Esophagus (tissue), 2 donors: Measurements from ENCODE around the gene BCAS3. TPM values are rescaled to one million over a fixed set of nuclear protein-coding genes. Genes with fewer than 3 reads are reported as not detected.

Source experiments
- H3K27ac ChIP-seq, 2 donors: one replicate each; pipeline ENCODE4 v1.5.1; 2013; ENCODE audit warnings: low read depth in 2 of 2, mild to moderate bottlenecking in 2 of 2, inconsistent platforms in 1 of 2, low read length in 1 of 2, moderate library complexity in 1 of 2
- H3K27me3 ChIP-seq, 2 donors: one replicate each; pipeline ENCODE4 v1.6.1; 2013; ENCODE audit warnings: low read length in 2 of 2, control low read depth in 1 of 2, mild to moderate bottlenecking in 1 of 2; ENCODE audit not compliant: insufficient read depth in 2 of 2, control insufficient read depth in 1 of 2
- H3K36me3 ChIP-seq, 2 donors: one replicate each; pipeline ENCODE4 v1.6.1; 2013; ENCODE audit warnings: low read length in 1 of 2; ENCODE audit not compliant: control insufficient read depth in 2 of 2, insufficient read depth in 2 of 2
- H3K4me1 ChIP-seq, 2 donors: one replicate each; pipeline ENCODE4 v1.6.1; 2013; ENCODE audit warnings: low read length in 1 of 2; ENCODE audit not compliant: control insufficient read depth in 2 of 2, insufficient read depth in 2 of 2
- H3K4me3 ChIP-seq, 2 donors: one replicate each; pipeline ENCODE4 v1.5.1; 2013; ENCODE audit warnings: low read length in 2 of 2, mild to moderate bottlenecking in 2 of 2, low read depth in 1 of 2, moderate library complexity in 1 of 2
- H3K9me3 ChIP-seq, 2 donors: one replicate each; pipeline ENCODE4 v1.6.1; 2013; ENCODE audit warnings: mild to moderate bottlenecking in 2 of 2, low read depth in 1 of 2, low read length in 1 of 2, moderate library complexity in 1 of 2; ENCODE audit not compliant: control insufficient read depth in 2 of 2, insufficient read depth in 1 of 2
- WGBS, 2 donors: extraction: QIAGEN DNeasy Blood & Tissue Kit; methylation state at CpG; one replicate each; pipeline ENCODE4 v1.1.7; 2013; 5-methylcytosine and 5-hydroxymethylcytosine counted together
- polyA plus RNA-seq, 2 donors: library from polyadenylated mRNA; stranded (reverse); fragments of 200-250 nt; gene quantifications; one replicate each; pipeline ENCODE4 v1.2.3, GENCODE V29; 2013
- donor health status: healthy with polysubstance abuse.
- donor health status: Bipolar disorder and iron deficiency.

The BCAS3 gene
- polyA plus RNA-seq, 2 donors, result 4.7 to 6.6 TPM

GRCh38 chr17:61126473-61127249, 449.0 kb downstream of the BCAS3 start:
- Histone ChIP-seq H3K27ac (no peak overlapping the region), H3K4me3 (no peak overlapping the region), H3K4me1 (no peaks in the 10 kb centered on the region), H3K9me3 (no peaks in the 10 kb centered on the region), H3K36me3 (no peaks in the 10 kb centered on the region), H3K27me3 (no peaks in the 10 kb centered on the region)
- WGBS, 2 donors, result 76 to 78% methylated on average over 11 of the region's 11 CpGs

- H3K36me3 ChIP-seq, result no peaks in the 10 kb centered on the region
- no peaks in the 10 kb centered on the region for H3K4me1 ChIP-seq
- no peak overlapping the region for H3K4me3 ChIP-seq
- no peaks in the 10 kb centered on the region for H3K27me3 ChIP-seq
- H3K9me3 ChIP-seq, result no peaks in the 10 kb centered on the region
- 82 to 86% methylated on average over 2 of the region's 2 CpGs for WGBS, 2 donors
- H3K27ac ChIP-seq, result no peak overlapping the region
Observed at GRCh38 chr17:61127960-61128359, 450.3 kb downstream of the BCAS3 start.

GRCh38 chr17:61128661-61129115, 451.0 kb downstream of the BCAS3 start:
- peak overlapping the region in 1 of 2 donors; percentile 9 for H3K27ac ChIP-seq

GRCh38 chr17:61129267-61130254, 451.9 kb downstream of the BCAS3 start:
- no peaks in the 10 kb centered on the region for H3K9me3 ChIP-seq
- peak overlapping the region in 1 of 2 donors; percentile 49 for H3K27ac ChIP-seq
- no peak overlapping the region for H3K4me3 ChIP-seq
- H3K4me1 ChIP-seq, result no peaks in the 10 kb centered on the region
- H3K36me3 ChIP-seq, result no peaks in the 10 kb centered on the region
- no peaks in the 10 kb centered on the region for H3K27me3 ChIP-seq
- 81 to 84% methylated on average over 7 of the region's 7 CpGs for WGBS, 2 donors

More at GRCh38 chr17:61128661-61129115, 451.0 kb downstream of the BCAS3 start:
- no peak overlapping the region for H3K4me3 ChIP-seq
- 62 to 63% methylated on average over 8 of the region's 8 CpGs for WGBS, 2 donors
- H3K4me1 ChIP-seq, result no peaks in the 10 kb centered on the region
- H3K9me3 ChIP-seq, result no peaks in the 10 kb centered on the region
- H3K27me3 ChIP-seq, result no peaks in the 10 kb centered on the region
- H3K36me3 ChIP-seq, result no peaks in the 10 kb centered on the region

- no peak overlapping the region for H3K4me3 ChIP-seq
- no peaks in the 10 kb centered on the region for H3K4me1 ChIP-seq
- no peak overlapping the region for H3K27ac ChIP-seq
- H3K36me3 ChIP-seq, result no peaks in the 10 kb centered on the region
- H3K9me3 ChIP-seq, result no peaks in the 10 kb centered on the region
- 89 to 91% methylated on average over 4 of the region's 4 CpGs for WGBS, 2 donors
- no peaks in the 10 kb centered on the region for H3K27me3 ChIP-seq
Observed at GRCh38 chr17:61130330-61130729, 452.7 kb downstream of the BCAS3 start.

- peak overlapping the region in 1 of 2 donors; percentile 26 for H3K27ac ChIP-seq
Observed at GRCh38 chr17:61131585-61131984, 453.9 kb downstream of the BCAS3 start.

GRCh38 chr17:61132524-61132923, 454.9 kb downstream of the BCAS3 start:
- no peaks in the 10 kb centered on the region for H3K36me3 ChIP-seq
- no peak overlapping the region for H3K27ac ChIP-seq
- no peaks in the 10 kb centered on the region for H3K9me3 ChIP-seq
- no peaks in the 10 kb centered on the region for H3K4me1 ChIP-seq
- 92 to 94% methylated on average over 4 of the region's 4 CpGs for WGBS, 2 donors
- H3K27me3 ChIP-seq, result no peaks in the 10 kb centered on the region
- no peak overlapping the region for H3K4me3 ChIP-seq

More at GRCh38 chr17:61131585-61131984, 453.9 kb downstream of the BCAS3 start:
- WGBS, 2 donors, result 80 to 86% methylated on average over 2 of the region's 2 CpGs
- H3K36me3 ChIP-seq, result no peaks in the 10 kb centered on the region
- H3K9me3 ChIP-seq, result no peaks in the 10 kb centered on the region
- no peaks in the 10 kb centered on the region for H3K4me1 ChIP-seq
- no peak overlapping the region for H3K4me3 ChIP-seq
- no peaks in the 10 kb centered on the region for H3K27me3 ChIP-seq

GRCh38 chr17:61133853-61134252, 456.2 kb downstream of the BCAS3 start:
- 96 to 97% methylated on average over 1 of the region's 1 CpG for WGBS, 2 donors
- H3K27ac ChIP-seq, result no peak overlapping the region
- H3K9me3 ChIP-seq, result no peaks in the 10 kb centered on the region

GRCh38 chr17:61134551-61135235, 457.0 kb downstream of the BCAS3 start:
- Histone ChIP-seq H3K27me3 (no peaks in the 10 kb centered on the region), H3K27ac (no peak overlapping the region), H3K36me3 (no peaks in the 10 kb centered on the region), H3K4me3 (no peak overlapping the region), H3K4me1 (no peaks in the 10 kb centered on the region), H3K9me3 (no peaks in the 10 kb centered on the region)
- 84 to 86% methylated on average over 6 of the region's 6 CpGs for WGBS, 2 donors

More at GRCh38 chr17:61133853-61134252, 456.2 kb downstream of the BCAS3 start:
- Histone ChIP-seq H3K27me3 (no peaks in the 10 kb centered on the region), H3K4me1 (no peaks in the 10 kb centered on the region), H3K36me3 (no peaks in the 10 kb centered on the region), H3K4me3 (no peak overlapping the region)
